22Rv1 (cell line): ENCODE data around the gene GPR157.

ENCODE experiments used
- CTCF ChIP-seq: fragments of 450-650 bp; IDR thresholded peaks from 2 replicates; pipeline ENCODE4 v1.5.1; 2017; ENCODE audit warnings: mild to moderate bottlenecking
- ZFX ChIP-seq: fragments of 450-650 bp; IDR thresholded peaks from 2 replicates; pipeline ENCODE4 v1.6.1; 2017; ENCODE audit warnings: antibody characterized with exemption, borderline replicate concordance

- TF ChIP-seq CTCF (no peak), ZFX (no peak)
Measured at GRCh38 chr1:9086796-9087195, 42.1 kb downstream of the GPR157 start.
